GM18498 (cell line): ENCODE data around the gene PDGFB.

ENCODE experiments used
- ATAC-seq: cut with Tn5 transposase; IDR thresholded peaks from one replicate; pipeline ENCODE4 v1.9.1; 2021; ENCODE audit warnings: mild to moderate bottlenecking, moderate library complexity; ENCODE audit not compliant: unreplicated experiment

Gene PDGFB

DNA sequence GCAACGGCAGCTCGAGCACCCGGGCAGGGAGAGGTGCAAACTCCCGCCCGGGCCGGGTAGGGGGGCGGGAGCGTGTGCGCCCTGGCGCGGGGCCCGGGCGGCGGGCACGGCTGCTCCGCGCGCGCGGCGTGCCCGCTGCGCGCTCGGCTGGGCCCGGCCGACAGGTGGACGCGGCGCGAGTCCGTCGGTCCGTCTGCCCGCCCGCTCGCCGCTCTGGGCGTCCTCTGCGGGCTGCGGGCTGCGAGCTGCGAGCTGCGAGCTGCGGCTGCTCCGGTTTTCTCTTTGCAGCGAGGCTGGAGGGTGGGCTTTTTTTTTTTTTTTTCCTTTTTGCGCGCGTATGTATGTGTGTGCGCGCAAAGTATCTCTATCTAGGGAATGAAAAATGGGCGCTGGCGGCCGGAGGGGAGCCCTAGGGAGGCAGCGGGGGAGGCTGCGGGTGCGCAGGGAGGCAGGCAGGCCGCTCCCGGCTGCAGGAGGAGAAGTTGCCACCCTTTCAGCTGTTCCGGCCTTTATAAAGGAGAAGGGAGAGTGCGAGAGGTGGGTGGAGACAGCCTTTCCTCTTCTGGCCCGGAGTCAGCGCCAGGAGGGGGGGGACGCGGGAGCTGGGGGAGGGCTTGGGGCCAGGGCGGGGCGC, at the start of gene PDGFB:
Gene PDGFB, minus strand, starts transcription at position 487 of the 634 bp plus-strand sequence. CDS start 1,019 bp downstream, outside the sequence.
- ATAC-seq: no peak

DNA sequence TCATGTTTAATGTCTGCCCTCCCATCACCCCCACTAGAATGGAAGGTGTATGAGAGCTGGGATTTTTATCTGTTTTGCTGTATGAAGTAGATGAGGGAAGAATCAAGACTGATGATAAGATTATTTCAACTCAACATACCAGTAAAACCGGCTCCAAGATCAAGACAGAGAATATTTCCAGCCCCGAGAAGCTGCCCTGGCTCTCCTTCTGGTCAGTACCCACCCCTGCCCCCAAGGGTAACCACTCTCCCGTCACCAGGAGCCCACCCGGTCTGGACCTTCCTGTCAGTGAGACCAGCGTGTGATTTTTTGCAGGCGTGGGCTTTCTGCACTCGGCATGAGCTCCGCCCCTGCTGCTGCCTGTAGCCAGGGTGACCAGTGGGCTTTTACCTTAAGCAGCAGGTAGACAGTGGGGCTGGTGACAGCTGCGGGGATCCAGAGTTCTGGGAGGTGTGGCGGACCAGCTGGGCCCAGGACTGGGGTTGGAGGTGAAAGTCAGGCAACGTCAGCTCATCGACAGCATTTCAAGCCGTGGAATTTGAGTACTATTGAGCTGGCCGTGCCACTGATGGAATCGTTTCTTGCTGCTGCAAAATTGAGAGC, 49.1 kb upstream of the PDGFB start:
- ATAC-seq: no peak

DNA sequence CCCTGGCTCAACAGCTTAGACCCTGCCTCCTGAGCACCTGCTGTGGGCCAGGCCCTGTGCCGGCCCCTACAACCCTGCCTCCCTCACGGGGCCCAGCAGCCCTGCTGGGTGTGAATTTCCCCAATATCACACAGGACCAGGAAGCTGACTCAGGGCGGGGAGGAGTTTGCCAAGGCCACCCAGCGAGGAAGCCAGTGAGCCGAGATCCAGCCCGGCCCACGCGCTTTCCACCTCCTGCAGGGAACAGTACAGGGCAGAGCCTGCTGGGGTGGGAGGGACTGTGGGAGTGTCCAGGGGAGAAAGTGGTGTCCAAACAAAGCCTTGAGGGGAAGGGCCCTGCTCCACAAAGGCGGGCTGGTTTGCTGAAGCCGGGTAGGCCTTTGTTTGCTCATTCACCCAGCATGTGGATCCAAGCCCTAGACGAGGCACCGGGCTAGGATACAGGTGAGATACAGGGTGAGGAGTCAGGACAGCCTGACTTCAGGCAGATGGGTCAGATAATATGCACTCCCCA, 47.8 kb upstream of the PDGFB start:
- ATAC-seq: no peak

GRCh38 chr22:39292031-39292462, 47.3 kb upstream of the PDGFB start:
- ATAC-seq: no peak

- no peak for ATAC-seq
These were observed 46.7 kb upstream of the PDGFB start for GRCh38 chr22:39291523-39291922.

GRCh38 chr22:39290724-39291161, 46.0 kb upstream of the PDGFB start:
- no peak for ATAC-seq

DNA sequence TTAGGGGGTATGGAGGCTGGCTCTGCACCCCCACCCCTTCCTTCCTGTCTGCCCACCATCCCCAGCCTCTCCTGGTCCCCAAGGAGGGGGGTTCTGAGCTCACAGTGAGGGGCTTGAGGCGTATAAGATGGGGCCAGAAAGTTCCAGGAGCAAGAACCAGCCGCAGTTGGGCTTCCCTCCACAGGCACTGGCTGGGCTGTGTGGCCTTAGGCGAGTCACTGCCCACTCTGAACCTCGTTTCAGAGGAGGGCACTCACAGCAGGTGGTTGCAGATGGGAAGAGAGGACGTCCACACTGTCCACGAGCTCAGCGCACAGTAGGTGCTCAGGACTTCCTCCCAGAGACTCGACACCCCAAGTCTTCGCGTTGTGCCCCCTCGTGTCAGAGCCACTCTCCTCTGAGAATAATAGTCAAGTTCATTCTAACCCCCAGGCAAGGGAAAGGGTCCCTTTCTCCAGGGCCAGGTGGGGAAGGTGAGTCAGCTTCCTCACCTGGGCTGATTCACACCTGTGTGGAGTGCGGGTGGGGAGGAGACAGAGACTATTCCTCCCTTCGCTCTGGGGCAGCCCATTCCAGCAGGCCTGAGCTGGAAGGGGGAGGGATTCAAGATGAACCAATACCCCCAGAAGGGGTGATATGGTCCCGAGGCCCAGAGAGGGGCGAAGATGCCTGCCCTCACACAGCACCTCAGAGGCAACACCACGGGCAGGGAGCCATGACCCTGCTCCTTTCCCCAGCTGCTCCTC, 45.4 kb upstream of the PDGFB start:
- ATAC-seq: no peak

GRCh38 chr22:39289533-39289932, 44.8 kb upstream of the PDGFB start:
- no peak for ATAC-seq

DNA sequence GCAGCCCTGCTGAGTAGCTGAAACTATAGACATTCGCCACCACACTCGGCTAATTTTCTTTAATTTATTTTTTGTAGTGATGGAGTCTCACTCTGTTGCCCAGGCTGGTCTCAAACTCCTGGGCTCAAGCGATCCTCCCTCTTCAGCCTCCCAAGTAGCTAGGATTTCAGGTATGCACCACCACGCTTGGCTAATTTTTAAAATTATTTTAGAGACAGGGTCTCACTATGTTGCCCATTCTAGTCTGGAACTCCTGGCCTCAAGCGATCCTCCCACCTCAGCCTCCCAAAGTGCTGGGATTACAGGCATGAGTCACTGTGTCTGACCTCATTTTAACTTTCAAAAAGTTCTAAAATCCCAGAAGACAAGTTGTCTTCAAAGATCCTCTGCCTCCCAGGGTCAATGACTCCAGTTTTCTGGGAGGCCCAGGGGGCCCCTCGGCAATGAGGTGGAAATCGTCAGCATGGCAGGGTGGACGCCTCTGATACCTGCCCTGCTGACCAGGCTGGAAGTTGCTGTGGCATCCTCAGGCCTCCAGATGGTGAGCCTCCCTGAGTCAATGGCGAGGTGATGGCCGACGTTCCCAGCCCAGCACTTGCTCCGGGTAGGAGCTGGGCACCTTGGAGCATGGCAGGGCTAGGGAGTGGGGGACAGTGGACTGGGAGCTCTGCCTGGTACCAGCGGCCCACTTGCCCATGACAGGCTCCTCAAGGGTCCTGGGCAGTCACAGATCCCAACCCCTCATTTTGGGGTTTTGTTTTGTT, 43.5 kb upstream of the PDGFB start:
- no peak for ATAC-seq

- ATAC-seq: no peak
These were observed 42.4 kb upstream of the PDGFB start for GRCh38 chr22:39287076-39287725.

DNA sequence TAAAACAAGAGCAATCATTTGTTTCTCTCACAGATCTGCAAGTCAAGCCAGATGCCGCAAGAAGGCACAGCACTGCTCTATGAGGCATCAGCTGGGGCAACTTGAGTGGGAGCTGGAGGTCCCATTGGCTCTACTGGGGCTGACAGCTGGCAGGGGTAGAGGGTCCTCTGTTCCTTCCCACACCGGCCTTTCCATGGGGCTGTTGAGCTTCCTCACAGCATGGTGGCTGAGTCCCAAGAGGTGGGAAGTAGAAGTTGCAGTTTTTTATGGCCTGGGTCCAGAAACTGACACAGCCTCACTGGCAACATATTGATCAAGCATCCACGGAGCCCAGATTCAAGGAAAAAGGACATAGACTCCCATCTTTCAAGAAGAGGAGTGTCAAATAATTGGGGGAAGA, 40.2 kb upstream of the PDGFB start:
- ATAC-seq: no peak

- no peak for ATAC-seq
These were observed 39.6 kb upstream of the PDGFB start for GRCh38 chr22:39284142-39284980.

DNA sequence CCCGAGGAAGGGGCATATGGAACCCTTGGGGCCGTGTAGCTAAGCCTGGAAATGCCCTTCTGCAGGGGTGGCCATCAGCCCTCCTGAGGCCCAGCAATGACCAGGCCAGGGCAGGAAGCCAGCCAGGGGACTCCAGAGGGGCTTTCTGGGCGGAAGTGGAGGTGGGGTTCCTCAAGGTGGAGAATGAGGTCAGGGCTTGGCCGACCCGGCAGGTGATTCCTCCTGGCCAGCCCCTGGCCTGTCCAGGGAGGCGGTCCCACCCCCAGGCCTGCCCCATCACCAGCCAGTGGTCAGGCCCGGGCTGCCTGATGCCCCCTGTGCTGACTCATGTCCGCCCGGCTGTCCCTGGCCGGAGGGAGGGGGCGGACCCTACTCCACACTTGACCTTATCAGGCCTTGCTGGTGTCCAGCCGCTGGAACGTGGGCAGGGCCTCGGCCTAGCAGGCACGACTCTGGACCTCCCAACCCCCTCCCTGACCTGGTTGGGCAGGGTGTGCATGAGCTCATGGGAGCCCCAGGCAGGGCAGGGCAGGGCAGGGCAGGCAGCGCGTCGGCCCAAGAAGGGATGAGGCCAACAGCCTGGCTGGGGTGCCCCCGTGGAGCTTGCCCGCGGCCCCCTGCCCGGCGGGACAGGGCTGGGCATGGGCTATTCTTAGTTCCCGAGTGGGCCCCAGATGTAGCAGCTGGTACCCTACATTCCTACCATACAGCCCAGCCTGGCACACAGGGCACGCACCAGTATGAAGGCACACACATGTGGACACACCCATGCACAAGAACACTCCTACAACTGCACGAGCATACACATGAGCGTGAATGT, 38.8 kb upstream of the PDGFB start:
- no peak for ATAC-seq

DNA sequence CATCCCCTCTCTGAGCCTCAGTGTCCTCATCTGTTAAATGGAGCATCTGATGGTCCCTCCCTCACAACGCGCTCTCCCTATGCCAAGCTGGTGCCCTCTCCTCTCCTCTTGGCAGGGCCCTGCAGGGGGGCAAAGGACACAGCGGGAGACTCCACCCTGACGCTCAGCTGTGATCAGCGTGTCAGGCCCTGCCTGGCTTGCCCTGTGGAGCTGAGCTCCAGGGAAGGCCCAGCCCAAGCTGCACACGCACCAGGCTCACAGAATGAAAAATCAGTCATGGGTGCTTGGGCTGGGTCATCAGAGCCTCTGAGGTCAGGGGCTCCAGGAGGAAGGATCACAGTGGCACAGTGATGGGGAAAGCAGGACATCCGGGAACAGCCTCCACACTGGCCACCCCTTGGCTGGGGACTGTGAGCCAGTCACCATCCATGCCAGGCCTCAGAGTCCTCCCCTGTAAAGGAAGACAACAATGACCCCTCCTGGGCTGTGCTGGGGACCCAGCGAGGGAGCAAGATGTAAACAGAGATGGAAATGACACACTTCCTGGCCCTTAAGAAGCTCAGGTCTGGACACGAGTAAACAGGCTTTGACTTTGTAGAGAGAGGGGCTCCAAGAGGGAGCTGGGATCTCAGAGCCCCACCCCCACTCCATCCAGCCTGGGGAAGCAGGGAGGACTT, 38.0 kb upstream of the PDGFB start:
- ATAC-seq: no peak

DNA sequence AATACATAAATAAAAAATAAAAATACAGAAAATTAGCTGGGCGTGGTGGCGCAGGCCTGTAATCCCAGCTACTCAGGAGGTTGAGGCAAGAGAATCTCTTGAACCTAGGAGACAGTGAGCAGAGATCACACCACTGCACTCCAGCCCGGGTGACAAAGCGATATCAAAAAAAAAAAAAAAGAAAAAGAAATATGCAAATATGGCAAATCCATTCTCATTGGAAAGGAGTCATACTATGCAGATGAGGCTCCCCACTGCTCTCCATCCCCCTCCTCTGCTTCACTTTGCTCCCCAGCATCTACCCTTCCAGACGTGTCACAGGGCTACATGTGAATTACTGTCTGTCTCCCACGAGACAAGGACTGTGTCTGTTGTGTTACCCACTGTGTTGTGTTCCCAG, 36.3 kb upstream of the PDGFB start:
- ATAC-seq: no peak

DNA sequence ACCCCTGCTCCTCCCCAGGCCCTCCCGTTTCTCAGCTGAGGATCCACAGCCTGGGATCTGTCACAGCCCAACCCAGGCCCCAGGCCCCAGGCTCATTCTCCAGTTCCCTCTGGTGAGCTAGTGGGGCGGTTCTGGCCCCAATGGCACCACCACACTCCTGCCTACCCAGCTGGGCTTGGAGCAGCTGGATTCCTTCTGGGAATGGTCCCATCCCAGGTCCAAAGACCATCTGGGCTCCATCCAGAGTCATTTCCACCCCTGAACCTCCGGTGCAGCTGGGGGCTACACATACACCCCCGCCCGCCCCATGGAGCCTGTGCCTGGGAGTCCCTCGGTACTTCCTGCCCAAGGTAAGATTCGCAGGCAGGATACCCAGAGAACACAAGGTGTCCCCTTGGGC, 35.5 kb upstream of the PDGFB start:
- no peak for ATAC-seq

DNA sequence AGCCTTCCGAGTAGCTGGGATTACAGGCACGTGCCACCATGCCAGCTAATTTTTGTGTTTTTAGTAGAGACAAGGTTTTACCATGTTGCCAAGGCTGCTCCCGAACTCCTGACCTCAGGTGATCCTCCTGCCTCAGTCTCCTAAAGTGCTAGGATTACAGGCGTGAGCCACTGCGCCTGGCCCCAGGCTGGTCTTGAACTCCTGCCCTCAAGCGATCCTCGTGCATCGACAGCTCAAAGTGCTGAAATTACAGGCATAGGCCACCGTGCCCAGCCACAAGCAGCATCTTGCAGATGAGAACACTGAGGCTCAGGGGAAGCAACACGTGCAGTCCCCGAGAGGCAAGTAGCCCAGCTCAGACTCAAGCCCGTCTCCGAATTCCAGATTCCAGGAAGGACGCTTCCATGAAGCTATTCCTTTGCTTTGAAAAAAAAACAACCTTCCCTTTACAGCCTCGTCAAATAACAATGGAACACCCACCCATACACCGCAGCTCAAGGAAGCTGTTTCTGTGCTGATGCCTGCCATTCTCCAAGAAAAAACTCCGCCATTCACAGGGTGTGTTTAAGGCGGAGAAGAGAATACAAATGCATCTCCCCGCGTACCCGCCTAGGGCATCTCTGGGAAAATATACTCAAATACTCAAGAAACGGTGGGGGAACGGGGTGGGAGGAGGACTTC, 34.5 kb upstream of the PDGFB start:
- ATAC-seq: no peak

GRCh38 chr22:39278040-39278439, 33.3 kb upstream of the PDGFB start:
- ATAC-seq: no peak
